ENCODE measurements around the gene TXNRD1. TPM values are rescaled to one million over a fixed set of nuclear protein-coding genes. Genes with fewer than 3 reads are reported as not detected.
A peak's percentile ranks its signal among the peaks of the same experiment; 100 is the strongest.
"Not testable (repeated sequence)": the region's sequence is repeated elsewhere in the genome, so short reads cannot be mapped to it uniquely, and the experiment has no call there.

The TXNRD1 gene
- total RNA-seq, 1 donor from 2014 or later = 229 TPM

DNA sequence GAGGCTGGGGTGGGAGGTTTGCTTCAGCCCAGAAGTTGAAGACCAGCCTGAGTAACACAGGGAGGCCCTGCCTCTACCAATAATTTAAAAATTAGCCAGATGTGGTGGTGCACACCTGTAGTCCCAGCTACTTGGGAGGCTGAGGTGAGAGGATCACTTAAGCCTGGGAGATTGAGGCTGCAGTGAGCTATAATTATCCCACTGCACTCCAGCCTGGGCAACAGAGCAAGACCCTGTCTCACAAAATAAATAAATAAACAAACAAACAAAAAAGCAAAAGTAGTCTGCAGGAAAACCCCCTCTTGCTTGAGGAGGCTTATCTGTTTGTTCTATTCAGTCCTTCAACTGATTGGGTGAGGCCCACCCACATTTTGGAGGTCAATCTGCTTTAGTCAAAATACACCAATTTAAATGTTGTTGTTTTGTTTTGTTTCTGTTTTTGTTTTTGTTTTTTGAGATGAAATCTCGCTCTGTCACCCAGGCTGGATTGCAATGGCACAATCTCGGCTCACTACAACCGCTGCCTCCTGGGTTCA is 24.9 kb upstream of the TXNRD1 start:
- no peak for DNase-seq (ENCODE audit: low spot score)

DNA sequence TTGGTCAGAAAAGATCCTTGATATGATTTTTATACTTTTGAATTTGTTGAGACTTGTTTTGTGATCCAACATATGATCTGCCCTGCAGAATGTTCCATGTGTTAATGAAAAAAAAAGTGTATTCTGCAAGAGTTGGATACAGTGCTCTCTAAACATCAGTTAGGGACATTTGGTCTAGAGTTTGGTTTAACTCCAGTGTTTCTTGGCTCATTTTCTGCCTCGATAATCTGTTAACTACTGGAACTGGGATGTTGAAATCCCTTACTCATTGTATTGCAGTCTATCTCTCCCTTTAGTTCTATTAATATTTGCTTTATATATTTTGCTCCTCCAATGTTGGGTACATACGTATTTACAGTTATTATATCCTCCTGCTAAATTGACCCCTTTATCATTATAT is 18.3 kb upstream of the TXNRD1 start:
- DNase-seq (ENCODE audit: low spot score) = no peak

DNA sequence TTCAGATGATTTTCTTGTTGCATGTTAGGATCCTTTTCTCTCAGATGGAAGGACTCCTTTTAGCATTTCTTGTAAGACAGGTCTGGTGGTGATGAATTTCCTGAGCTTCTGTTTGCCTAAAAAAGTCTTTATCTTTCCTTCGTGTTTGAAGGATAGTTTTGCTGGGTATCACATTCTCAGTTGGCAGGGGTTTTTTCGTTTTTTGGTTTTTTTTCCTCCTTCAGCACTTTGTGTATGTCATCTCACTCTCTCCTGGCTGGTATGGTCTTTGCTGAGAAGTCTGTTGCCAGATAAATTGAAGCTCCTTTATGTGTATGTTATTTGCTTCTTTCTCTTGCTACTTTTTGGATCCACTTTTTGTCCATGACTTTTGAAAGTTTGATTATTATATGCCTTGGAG is 15.6 kb upstream of the TXNRD1 start:
- DNase-seq (ENCODE audit: low spot score) = no peak

DNA sequence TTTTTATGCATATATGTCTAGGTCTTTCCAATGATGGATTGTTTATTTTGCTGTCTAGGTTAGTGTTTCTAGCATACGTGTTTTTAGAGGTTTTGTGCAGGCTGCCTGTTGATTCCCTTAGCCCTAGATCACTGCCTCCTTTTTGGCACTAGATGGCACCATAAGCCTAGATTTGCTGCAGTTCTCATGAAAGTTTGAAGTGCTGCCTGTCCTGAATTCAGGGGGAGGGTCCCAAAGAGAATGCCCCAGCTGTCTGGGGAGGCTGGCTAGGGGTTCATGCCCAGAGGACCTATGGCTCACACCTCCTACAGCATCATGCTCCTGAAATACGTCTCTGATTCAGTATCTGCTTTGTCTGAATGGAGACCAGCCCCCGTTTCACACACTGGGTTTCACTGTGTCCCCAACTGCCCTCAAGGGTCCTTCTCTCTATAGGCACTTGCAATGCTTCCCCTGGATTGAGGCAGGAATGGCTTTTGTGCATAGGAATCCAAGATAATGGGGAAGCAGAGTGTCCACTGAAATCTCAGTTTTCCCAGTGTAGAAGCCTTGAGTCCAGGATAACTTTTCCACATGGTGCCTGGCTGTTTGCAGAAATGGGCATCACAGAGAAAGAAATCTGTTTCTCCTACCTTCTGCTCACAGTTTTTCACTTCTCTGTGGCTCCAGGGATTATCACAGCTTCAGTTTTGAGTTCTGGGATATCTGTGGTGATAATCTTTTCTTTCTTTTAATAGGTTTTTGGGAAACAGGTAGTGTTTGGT is 14.2 kb upstream of the TXNRD1 start:
- DNase-seq (ENCODE audit: low spot score) = peak; percentile 56

- DNase-seq (ENCODE audit: low spot score) = no peak
These were observed 10.7 kb upstream of the TXNRD1 start for GRCh38 chr12:104204690-104205480.

GRCh38 chr12:104207416-104208205 is 8.0 kb upstream of the TXNRD1 start:
- DNase-seq (ENCODE audit: low spot score) = no peak

DNA sequence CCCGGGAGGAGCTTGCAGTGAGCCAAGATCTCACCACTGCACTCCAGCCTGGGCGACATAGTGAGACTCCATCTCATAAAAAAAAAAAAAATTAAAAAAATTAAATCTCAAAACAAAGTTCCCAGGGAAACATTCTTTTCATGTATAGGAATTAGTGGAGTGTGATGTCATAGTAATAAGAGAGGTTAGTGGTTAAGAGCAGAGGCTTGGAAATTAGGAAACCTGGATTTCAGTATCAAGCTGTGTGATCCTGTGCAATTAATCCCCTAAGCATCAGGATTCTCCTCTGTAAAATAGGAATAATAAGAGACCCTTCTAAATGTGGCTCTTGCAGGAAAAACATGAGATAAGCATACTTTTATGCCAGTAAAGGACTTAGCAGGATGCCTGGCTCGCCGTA is 3.1 kb upstream of the TXNRD1 start:
- no peak for DNase-seq (ENCODE audit: low spot score)

DNA sequence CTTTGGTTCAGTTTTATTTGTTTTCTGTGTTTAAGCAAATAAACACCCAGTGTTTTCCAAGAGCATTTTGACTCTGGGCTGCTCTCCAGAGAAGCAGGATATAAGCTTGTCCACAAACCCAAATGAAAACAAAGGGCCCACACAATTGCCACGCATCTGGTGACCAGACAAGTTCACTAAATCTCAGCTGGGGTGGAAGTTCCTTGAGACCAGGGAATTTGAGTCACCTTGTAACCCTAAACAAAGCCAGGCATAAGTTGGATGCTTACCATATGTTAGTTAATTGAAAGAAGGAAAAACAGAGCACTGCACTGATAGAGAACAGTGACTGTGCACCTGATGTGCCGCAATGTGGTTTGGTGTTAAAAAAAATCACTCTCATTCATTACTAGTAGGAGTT is 1.6 kb upstream of the TXNRD1 start:
- no peak for DNase-seq (ENCODE audit: low spot score)

DNA sequence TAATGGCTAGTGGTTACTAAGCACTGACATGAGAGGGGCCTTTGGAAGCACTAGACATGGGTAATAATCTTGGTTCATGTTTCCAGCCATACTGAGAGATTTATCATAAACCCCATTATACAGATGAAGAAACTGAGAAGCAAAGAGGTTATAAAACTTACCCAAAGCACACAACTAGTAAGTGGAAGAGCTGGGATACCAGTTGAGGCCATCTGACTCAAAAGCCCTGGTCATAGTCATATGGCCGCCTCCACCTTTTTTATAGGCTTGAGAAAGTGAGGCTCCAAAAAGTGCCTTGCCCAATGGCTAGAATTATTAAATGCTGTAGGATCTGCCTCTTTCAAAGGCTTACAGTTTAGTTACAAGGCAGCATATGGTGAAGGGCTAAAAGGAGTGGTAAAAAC is 944 bp downstream of the TXNRD1 start:
- no peak for DNase-seq (ENCODE audit: low spot score)

GRCh38 chr12:104218506-104218905 is 2.9 kb downstream of the TXNRD1 start:
- not testable (repeated sequence) for DNase-seq (ENCODE audit: low spot score)

- peak; percentile 56 for DNase-seq (ENCODE audit: low spot score)
These were observed 3.4 kb downstream of the TXNRD1 start for GRCh38 chr12:104218935-104219334.

GRCh38 chr12:104219361-104219892 is 3.8 kb downstream of the TXNRD1 start:
- DNase-seq (ENCODE audit: low spot score) = peak; percentile 94

GRCh38 chr12:104219908-104220404 is 4.4 kb downstream of the TXNRD1 start:
- DNase-seq (ENCODE audit: low spot score) = peak; percentile 62

DNA sequence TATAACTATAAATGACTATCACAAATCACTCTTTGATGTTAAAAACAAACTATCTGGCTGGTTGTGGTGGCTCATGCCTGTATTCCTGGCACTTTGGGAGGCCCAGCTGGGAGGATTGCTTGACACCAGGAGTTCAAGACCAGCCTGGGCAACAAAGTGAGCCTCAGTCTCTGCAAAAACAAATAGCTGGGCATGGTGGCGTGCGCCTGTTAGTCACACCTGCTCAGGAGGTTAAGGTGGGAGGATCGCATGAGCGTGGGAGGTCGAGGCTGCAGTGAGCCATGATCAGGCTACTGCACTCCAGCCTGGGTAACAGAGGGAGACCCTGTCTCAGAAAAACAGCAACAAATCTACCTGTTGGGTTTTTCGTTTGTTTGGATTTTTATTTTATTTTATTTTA is 5.4 kb downstream of the TXNRD1 start:
- no peak for DNase-seq (ENCODE audit: low spot score)

DNA sequence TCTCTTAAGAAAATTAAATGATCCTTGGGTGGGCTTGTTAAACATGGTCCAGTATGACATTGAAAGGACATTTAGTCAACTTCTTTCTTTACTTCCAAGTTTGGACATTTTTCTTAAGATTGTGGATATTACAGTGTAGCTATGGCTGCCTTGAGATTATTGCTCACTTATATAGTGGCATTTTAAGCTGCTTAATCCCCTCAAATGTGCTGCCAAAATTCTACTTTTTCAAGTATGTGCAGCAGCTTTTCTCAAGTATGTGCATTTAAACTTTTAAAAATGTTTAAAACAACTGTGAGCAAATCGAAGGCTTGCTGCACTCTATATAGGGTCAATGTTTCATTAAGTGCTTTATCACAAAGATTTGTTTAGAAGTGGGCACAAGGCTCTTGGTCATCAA is 7.4 kb downstream of the TXNRD1 start:
- DNase-seq (ENCODE audit: low spot score) = peak; percentile 89

DNA sequence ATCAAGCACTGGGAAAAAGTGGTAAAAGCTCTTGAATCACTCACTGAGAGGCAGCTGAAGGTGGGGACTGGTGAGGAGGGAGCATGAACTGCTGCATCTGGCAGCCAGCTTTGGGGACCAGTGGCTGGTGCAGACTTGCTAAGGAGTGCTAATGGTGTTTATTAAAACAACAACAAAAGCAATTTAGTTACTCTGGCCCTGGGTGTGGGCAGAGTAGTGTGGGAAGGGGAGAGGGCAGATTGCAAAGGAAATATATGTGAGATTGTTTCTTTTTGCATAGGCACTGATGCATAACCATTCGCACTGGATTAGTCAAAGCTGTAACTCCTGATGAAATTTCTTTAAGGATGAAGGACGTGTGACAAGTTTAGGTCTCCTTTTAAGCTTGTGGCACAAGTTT is 8.1 kb downstream of the TXNRD1 start:
- DNase-seq (ENCODE audit: low spot score) = no peak

- no peak for DNase-seq (ENCODE audit: low spot score)
These were observed 11.1 kb downstream of the TXNRD1 start for GRCh38 chr12:104226672-104227071.

DNA sequence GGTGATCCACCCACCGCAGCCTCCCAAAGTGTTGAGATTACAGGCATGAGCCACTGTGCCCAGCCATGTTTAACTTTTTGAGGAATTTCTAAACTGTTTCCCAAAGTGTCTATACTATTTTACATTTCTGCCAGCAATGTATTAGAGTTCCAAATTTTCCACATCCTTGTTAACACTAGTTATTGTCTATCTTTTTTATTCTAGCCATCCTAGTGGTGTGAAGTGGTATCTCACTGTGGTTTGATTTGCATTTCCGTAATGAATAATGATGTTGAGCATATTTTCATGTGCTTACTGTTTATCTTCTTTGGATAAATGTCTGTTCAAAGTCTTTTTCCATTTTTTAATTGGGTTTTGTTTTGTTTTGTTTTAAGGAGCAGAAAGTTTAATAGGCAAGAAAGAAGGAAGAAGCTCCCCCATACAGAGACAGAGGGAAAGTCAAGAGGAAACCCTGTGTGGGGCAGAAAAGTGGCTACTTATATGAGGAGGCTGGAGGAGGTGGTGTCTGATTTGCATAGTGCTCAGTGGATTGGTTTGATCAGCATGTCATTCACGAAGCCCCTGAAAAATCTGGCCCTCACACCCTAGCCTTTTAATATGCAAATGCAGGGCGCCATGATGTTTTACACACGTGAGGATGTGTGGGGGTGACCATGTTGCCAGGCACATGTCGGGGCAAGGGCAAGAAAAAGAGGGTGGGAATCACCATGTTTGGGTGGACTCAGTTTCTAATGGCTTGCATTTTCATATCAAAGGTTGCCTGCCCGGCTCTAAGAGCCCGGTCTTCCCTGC is 14.9 kb downstream of the TXNRD1 start:
- no peak for DNase-seq (ENCODE audit: low spot score)

GRCh38 chr12:104232609-104233280 is 17.2 kb downstream of the TXNRD1 start:
- DNase-seq (ENCODE audit: low spot score) = no peak

- DNase-seq (ENCODE audit: low spot score) = no peak
These were observed 19.4 kb downstream of the TXNRD1 start for GRCh38 chr12:104234926-104235499.
